DMS53 (cell line): ENCODE results near the gene FOXD2.
A peak's percentile ranks its signal among the peaks of the same experiment; 100 is the strongest.
"Not testable (repeated sequence)": the region's sequence is repeated elsewhere in the genome, so short reads cannot be mapped to it uniquely, and the experiment has no call there.

ENCODE experiments used
- DNase-seq: peaks from one replicate; lab custom pipeline; 2025; lab: John Stamatoyannopoulos, UW

Gene FOXD2

GRCh38 chr1:47440599-47441081 lies 2.8 kb downstream of the FOXD2 start:
- no peak for DNase-seq

GRCh38 chr1:47441450-47442106 lies 3.7 kb downstream of the FOXD2 start:
- DNase-seq, result no peak

- no peak for DNase-seq
These were observed 4.4 kb downstream of the FOXD2 start for GRCh38 chr1:47442202-47442601.

- DNase-seq, result no peak
These were observed 5.1 kb downstream of the FOXD2 start for GRCh38 chr1:47442842-47443529.

GRCh38 chr1:47443530-47444296 lies 5.9 kb downstream of the FOXD2 start:
- no peak for DNase-seq

- DNase-seq, result no peak
These were observed 6.4 kb downstream of the FOXD2 start for GRCh38 chr1:47444297-47444561.

- peak; percentile 82 for DNase-seq
These were observed 7.0 kb downstream of the FOXD2 start for GRCh38 chr1:47444562-47445465.

- DNase-seq, result no peak
These were observed 8.1 kb downstream of the FOXD2 start for GRCh38 chr1:47445823-47446550.

- DNase-seq, result no peak
These were observed 10.8 kb downstream of the FOXD2 start for GRCh38 chr1:47448462-47449222.

GRCh38 chr1:47449822-47450552 lies 12.1 kb downstream of the FOXD2 start:
- DNase-seq, result peak; percentile 87

GRCh38 chr1:47450606-47451005 lies 12.8 kb downstream of the FOXD2 start:
- no peak for DNase-seq

GRCh38 chr1:47452426-47452825 lies 14.6 kb downstream of the FOXD2 start:
- no peak for DNase-seq

GRCh38 chr1:47453910-47454309 lies 16.1 kb downstream of the FOXD2 start:
- not testable (repeated sequence) for DNase-seq

- no peak for DNase-seq
These were observed 18.4 kb downstream of the FOXD2 start for GRCh38 chr1:47456250-47456649.

- DNase-seq, result not testable (repeated sequence)
These were observed 19.7 kb downstream of the FOXD2 start for GRCh38 chr1:47457547-47457946.

GRCh38 chr1:47459253-47459788 lies 21.5 kb downstream of the FOXD2 start:
- peak; percentile 37 for DNase-seq

GRCh38 chr1:47460040-47460439 lies 22.2 kb downstream of the FOXD2 start:
- no peak for DNase-seq

GRCh38 chr1:47460456-47460855 lies 22.6 kb downstream of the FOXD2 start:
- DNase-seq, result no peak

GRCh38 chr1:47465605-47466004 lies 27.8 kb downstream of the FOXD2 start:
- DNase-seq, result no peak
